NOMO-1 treated with dmso at 0.1 percent for 144 hours (cell line): ENCODE data around the gene PCNT.

ENCODE experiments used
- DNase-seq: peaks from one replicate; lab custom pipeline; 2025; ENCODE audit not compliant: unreplicated experiment; lab: John Stamatoyannopoulos, UW

PCNT gene

GRCh38 chr21:46377789-46378188, 53.8 kb downstream of the PCNT start:
- DNase-seq, result no peak

GRCh38 chr21:46379105-46379504, 55.1 kb downstream of the PCNT start:
- DNase-seq, result no peak

GRCh38 chr21:46379691-46380090, 55.7 kb downstream of the PCNT start:
- DNase-seq, result no peak

DNA sequence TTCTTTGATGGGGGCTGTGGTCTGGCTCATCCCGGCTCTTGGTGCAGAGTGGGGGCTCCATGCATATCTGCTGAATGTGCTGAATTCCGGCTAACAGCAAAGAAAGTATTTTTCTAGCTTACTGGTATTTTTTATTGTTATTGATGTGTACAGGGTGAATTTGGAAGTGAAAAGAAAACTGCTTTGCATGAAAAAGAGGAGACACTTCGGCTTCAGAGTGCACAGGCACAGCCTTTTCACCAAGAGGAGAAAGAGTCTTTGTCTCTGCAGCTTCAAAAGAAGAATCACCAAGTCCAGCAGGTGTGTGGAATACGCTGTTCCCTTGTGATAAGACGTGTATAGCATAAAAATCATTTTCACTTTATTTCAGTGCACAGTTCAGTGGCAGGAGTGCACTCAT, 57.6 kb downstream of the PCNT start:
- no peak for DNase-seq

DNA sequence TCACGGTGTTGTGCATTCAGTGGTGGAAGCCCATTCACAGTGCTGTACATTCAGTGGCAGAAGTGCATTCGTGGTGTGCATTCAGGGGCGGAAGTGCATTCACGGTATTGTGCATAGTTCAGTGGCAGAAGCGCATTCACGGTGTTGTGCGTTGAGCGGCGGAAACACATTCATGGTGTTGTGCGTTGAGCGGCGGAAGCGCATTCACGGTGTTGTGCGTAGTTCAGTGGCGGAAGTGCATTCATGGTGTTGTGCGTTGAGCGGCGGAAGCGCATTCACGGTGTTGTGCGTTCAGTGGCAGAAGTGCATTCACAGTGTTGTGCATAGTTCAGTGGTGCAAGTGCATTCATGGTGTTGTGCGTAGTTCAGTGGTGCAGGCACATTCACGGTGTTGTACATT, 60.6 kb downstream of the PCNT start:
- no peak for DNase-seq

- no peak for DNase-seq
Measured at GRCh38 chr21:46385846-46386733, 62.1 kb downstream of the PCNT start.

- DNase-seq, result no peak
Measured at GRCh38 chr21:46386734-46387088, 62.8 kb downstream of the PCNT start.

DNA sequence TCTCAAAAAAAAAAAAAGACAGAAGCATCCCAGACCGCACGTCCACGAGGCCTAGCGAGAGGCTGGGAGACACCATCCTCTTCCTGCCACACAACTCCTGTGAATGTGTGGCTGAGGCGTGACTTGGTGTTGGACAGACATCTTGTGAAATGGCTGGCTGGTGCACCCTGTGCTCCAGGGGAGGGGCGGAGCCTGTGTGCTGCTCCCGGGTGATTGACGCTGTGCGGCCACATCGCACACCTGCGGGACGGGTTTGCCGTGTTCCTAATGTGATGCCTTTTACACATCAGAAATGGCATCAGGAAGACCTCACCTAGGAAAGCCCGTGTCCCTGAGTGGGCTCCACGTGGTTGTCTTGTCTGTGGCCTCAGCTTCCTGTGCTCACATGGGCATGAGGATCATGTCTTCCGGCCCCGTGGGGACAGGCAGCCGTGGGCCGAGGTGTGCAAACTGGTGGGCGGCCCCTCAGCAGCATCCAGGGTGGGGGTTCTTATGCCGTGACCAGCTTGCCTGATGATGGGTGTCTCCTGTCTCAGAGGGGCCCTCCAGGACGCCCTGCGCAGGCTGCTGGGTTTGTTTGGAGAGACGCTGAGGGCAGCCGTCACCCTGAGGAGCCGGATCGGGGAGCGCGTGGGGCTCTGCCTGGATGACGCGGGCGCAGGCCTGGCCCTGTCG, 64.4 kb downstream of the PCNT start:
- no peak for DNase-seq

GRCh38 chr21:46388896-46389295, 64.9 kb downstream of the PCNT start:
- DNase-seq, result no peak

DNA sequence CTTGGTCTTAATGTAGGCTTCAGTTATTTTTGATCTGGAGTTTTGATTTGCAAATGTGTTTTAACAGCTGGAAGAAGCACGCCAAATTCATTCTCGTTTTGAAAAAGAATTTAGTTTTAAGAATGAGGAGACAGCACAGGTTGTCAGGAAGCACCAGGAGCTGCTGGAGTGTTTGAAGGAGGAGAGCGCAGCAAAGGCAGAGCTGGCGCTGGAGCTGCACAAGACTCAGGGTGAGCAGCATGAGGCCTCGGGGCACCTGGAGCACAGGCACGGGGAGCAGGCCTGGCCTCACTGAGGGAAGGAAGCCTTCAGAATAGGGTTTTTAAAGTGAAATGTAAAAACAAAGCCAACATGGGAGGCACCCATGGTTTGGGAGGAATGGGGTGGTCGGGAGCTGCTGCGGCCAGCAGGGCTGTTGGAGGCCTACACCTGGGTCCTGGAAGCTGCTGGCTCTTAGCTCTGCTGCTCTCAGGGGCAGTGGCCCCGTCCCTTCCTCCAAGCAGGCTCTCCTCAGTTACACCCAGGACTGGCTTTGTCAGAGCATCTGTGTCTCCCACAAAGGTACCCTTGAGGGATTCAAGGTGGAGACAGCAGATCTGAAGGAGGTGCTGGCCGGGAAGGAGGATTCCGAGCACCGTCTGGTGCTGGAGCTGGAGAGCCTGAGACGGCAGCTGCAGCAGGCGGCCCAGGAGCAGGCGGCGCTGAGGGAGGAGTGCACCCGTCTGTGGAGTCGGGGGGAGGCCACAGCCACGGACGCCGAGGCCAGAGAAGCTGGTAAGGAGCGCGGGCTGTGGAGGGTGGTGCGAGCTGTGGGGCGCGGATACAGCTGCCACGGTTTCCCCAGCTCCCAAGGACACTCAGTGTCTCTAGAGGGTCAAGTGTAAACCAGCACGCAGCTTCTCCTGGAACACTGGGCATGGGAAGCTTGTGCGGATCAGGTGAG, 66.9 kb downstream of the PCNT start:
- no peak for DNase-seq

- DNase-seq, result no peak
Measured at GRCh38 chr21:46391773-46392172, 67.8 kb downstream of the PCNT start.

DNA sequence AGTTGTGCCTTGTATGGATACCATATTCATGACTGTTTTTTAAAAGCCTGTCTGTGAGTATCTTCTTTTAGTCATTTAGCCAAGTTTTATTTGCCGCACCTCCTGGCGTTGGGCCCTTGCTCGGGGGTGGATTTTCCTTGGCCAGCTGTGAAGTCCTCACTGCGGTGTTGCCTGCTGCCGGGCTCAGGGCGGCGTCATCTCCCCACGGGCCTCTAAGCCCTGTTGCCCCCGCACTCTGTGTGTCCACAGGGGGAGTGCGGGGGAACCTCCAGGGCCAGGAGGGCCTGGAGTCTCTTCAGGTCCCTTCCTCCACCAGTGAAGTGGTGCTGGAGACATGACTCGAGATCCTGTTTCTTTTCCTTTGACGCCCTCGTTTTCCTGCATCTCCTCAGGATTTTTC, 69.0 kb downstream of the PCNT start:
- DNase-seq, result no peak

DNA sequence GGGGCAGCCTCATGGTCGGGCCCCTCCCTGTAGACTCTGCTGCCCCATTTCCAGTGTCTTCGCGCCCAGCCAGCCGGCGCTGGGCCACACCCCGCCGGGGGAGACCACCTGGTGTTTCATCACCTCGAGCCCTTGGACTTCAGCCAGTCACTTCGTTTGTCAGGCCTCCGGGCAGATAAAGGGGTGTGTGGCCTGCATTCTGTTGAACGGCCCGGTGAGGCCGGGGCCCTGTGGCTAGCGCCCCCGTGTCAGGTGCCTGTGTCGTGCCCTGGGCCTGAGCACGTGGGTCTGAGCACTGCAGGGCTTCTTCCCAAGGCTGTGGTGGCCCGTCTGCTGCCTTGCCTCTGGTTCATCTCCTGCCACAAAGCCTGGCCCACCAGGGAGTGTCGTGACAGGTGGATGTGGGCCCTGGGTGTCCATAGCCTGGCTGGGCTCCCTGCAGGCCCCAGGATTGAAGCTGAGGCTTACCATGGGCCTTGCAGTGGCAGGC, 69.5 kb downstream of the PCNT start:
- DNase-seq, result no peak

DNA sequence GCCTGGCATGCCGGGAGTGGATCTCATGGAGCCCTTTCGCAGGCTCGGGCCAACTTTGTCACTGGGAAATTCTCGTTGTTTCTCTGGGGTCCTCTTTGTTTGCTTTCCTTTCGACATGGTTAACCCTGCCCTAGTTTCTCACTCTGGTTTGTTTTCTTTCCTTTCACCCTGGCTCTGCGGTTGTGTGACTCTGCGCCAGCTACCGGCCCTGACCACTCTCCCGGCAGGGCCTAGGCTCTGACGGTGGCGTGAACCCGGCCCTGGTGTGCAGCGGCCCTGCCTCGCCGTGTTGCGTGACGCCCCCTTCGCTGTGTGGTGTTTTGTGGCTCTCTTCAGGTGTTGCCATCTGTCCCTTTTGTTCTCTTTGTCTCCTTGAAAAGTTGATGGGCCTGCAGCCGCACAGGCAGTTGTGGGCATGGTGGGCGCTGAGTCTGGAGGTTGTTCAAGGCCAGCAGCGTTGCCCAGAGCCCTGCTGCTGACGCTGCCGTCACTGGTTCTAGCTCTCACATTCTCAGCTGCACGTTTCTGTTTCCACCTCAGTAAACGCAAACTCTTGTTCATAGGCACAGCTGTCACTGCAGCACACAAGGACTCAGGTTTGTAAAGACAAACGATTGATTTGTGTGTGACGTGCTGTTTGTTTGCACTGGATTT, 70.1 kb downstream of the PCNT start:
- DNase-seq, result no peak

DNA sequence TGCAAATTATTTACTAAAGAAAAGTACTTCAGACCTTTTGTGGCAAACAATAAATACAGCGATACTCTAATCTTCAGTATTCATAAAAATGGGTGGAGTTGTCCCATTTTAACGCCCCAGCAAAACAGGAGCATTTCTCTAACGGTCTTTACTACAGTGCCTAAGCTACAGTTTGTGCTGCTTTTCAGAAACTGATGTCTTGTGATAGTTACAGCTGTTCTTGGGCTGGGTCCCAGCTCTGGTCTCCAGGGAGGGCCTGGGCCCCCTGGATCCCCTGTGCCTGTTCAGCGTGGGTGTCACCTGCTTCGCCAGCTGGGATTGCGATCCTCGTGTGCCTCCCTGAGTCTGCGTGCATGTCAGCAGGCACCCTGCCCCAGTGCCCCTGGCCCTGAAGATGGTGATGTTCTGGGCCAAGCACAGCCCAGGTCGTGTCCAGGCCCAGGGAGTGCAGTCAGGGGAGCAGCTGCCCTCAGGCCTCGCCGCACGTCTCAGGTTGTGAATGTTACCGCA, 70.7 kb downstream of the PCNT start:
- DNase-seq, result no peak

GRCh38 chr21:46397211-46397905, 73.4 kb downstream of the PCNT start:
- DNase-seq, result no peak

DNA sequence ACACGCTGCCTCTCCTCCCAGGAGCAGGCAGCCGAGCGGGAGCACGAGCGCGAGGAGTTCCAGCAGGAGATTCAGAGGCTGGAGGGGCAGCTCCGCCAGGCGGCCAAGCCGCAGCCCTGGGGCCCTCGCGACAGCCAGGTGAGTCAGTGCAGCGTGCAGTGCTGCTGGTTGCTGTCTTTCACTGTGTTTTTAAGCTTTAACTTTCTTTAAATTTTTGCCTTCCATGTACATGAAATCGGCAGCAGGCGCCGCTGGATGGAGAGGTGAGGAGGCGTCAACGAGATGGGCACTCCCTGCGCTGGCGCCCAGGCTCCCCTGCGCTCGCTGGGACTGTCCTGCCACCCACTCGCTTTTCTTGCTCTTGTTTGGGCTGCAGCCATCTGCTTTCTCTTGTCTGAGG, 74.0 kb downstream of the PCNT start:
- no peak for DNase-seq

DNA sequence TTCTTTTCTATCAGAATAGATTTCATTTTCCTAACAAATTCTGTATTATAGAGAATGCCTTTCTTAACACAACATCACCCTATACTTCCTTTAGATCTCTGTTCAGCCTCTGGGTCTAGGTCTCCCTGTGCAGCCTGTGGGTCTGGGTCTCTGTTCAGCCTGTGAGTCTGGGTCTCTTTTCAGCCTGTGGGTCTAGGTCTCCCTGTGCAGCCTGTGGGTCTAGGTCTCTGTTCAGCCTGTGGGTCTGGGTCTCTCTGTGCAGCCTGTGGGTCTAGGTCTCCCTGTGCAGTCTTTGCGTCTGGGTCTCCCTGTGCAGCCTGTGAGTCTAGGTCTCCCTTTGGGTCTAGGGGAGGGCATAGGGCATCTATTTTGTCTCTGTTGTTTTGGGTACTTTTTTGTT, 75.2 kb downstream of the PCNT start:
- DNase-seq, result no peak

GRCh38 chr21:46399686-46400085, 75.7 kb downstream of the PCNT start:
- no peak for DNase-seq
